ENCODE data around the gene CYB561A3. TPM values are rescaled to one million over a fixed set of nuclear protein-coding genes. Genes with fewer than 3 reads are reported as not detected.

CYB561A3 gene
- total RNA-seq, 1 donor from 2014 or later = 38.1 TPM

DNA sequence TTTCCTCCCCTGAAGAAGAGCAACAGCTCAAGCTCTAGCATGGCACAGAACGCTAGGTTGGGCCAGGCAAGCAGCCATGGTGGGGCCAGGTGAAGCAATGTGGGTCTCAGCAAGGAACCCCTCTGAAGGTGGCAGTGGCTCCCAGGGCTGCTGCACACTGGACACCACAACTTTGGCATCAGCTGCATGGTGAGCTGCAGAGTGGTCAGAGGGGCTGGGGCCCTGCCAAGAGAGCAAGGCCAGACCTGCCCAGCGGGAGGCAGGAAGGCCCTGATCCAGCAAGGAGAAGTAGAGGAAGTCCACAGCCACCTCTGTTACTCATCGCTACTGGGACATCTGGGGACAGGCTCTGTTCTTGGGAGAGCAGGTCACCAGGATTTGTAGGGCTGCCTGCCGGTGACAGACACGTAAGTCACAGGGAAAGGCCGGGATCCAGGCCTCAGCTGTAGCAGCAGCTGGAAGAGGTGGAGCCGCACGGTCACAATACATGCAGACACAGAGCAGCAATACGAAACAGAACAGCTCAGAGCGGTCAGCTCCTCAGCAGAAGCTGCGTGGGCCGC, 12.4 kb downstream of the CYB561A3 start:
- Mint-ChIP-seq H3K9me3 (no peaks in the 10 kb centered on the region), H3K27me3 (ENCODE audit: insufficient read depth) (no peaks in the 10 kb centered on the region), H3K36me3 (ENCODE audit: low read depth) (peaks cover 22% of the 10 kb centered on the region), H3K4me1 (ENCODE audit: low read depth) (no peaks in the 10 kb centered on the region), H3K27ac (no peak overlapping the region), H3K4me3 (no peak overlapping the region)
- intact Hi-C loops (cut with micrococcal nuclease) = no loop called here
- DNase-seq (ENCODE audit: low spot score) = no peak

DNA sequence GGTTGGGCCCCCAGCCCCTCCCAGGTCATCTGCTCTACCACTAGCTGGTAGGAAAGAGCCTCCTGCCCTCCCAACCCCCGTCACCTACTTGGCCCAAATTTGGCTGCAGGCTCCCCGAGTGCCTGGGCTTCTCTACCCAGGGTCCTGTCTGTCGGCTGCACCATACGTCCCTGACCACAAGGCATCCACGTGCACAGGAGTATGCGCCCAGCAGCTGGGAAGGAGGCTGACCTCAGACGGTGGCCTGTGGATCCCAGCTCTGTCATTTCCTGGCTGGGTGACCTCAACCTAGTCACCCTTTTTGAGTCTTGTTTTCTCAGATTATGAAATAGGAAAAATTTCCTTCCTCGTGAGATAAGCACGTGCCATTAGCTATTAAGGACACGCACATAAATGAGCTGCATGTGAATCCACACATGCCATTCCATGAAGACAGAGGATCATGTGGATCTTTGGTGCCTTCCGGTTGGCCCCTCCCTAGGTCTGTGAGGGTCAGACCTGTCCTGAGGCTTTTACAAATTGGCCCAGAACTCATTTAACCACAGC, 13.7 kb downstream of the CYB561A3 start:
- Mint-ChIP-seq H3K4me3 (no peak overlapping the region), H3K9me3 (no peaks in the 10 kb centered on the region), H3K36me3 (ENCODE audit: low read depth) (peaks cover 14% of the 10 kb centered on the region), H3K27ac (no peak overlapping the region), H3K27me3 (ENCODE audit: insufficient read depth) (no peaks in the 10 kb centered on the region), H3K4me1 (ENCODE audit: low read depth) (no peaks in the 10 kb centered on the region)
- DNase-seq (ENCODE audit: low spot score) = no peak
- intact Hi-C loops (cut with micrococcal nuclease) = no loop called here

DNA sequence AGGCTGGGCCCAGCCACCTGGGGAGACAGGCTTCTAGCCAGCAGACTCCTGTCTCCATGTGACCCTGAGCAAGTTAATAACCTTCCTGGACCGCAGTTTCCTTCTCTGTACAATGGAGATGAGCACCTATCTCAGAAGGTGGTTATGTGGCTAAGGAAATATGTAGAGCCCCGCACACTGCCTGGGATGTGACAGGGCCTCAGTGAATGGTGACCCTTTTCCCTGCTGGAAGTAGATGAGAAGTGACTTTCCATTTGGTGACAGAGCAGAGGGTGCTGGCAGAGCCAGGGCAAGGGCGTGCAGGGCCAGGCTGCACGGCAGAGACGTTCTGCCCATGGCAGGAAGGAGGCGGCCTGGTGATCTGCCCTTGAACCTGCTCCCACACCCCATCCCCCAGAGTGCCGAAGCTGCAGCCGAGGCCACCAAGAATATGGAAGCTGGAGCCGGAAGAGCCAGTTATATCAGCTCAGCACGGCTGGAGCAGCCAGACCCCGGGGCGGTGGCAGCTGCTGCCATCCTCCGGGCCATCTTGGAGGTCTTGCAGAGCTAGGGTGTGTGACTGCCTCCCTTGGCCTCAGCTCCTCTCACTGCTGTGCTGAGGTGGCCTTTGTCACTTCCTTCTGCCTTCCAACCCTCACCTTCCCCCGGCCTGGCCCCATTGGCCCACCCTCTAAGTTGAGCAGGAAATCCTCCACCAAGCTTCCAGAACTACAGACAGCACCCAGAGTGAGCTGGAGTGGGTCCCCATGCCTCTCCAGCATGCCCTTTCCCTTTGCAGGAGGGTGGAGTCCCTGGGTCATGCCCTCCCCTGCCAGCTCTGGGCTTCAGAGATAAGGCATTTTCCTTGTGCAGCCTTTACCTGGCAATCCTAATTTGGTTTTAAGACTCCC, 15.5 kb downstream of the CYB561A3 start:
- Mint-ChIP-seq H3K27ac (no peak overlapping the region), H3K4me3 (no peak overlapping the region), H3K4me1 (ENCODE audit: low read depth) (no peaks in the 10 kb centered on the region), H3K9me3 (no peaks in the 10 kb centered on the region), H3K36me3 (ENCODE audit: low read depth) (peaks cover 8% of the 10 kb centered on the region), H3K27me3 (ENCODE audit: insufficient read depth) (no peaks in the 10 kb centered on the region)
- no peak for DNase-seq (ENCODE audit: low spot score)
- intact Hi-C loops (cut with micrococcal nuclease) = no loop called here

DNA sequence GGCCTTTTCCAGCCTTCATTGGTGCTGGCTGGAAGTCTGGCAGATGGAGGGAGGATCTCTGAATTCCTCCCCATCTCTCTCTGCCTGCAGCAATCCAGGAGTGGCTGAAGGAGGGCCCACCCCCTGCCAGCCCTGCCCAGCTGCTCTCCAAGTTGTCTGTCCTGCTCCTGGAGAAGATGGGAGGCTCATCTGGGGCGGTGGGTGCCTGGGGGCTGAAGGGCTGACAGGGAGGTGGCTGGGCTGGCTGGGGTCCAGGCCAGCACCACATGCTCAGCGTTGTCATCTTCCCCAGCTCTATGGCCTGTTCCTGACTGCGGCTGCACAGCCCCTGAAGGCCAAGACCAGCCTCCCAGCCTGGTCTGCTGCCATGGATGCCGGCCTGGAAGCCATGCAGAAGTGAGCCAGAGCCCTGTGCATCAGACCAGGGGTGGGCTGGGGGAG, 16.5 kb downstream of the CYB561A3 start:
- Mint-ChIP-seq H3K4me3 (no peak overlapping the region), H3K36me3 (ENCODE audit: low read depth) (peaks cover 8% of the 10 kb centered on the region), H3K27ac (no peak overlapping the region), H3K4me1 (ENCODE audit: low read depth) (no peaks in the 10 kb centered on the region), H3K27me3 (ENCODE audit: insufficient read depth) (no peaks in the 10 kb centered on the region), H3K9me3 (no peaks in the 10 kb centered on the region)
- DNase-seq (ENCODE audit: low spot score) = no peak
- intact Hi-C loops (cut with micrococcal nuclease) = no loop called here

DNA sequence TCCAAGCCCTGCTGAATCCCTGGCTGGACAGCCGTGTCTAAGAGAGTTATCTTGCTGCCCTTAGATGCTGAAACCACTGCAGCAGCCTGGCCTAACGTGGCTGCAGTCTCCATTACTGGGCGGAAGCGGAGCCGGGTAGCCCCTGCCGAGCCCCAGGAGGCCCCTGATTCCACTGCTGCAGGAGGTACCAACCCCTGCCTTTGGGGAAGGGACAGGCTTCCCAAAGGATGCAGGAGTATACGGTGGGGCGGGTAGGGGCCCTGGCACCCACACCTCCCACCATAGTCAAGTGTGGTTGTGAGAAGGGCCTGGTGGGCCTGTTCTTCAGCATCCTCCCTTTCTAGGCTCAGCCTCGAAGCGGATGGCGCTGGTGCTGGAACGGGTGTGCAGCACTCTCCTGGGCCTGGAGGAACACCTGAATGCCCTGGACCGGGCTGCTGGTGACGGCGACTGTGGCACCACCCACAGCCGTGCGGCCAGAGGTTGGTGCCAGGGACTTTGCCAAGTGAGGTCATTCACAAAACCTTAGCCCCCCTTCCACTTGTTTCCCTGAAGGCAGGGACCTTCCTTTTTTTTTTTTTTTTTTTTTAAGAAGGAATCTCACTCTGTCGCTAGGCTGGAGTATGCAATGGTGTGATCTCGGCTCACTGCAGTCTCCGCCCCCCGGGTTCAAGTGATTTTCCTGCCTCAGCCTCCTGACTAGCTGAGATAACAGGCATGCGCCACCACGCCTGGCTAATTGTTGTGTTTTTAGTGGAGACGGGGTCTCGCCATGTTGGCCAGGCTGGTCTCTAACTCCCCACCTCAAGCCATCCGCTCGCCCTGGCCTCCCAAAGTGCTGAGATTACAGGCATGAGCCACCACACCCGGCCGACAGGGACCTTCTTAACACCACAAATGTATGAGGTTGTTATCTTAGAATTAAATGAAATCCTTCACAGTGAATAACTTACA, 17.6 kb downstream of the CYB561A3 start:
- H3K36me3 Mint-ChIP-seq (ENCODE audit: low read depth) = peaks cover 3% of the 10 kb centered on the region
- no peak overlapping the region for H3K4me3 Mint-ChIP-seq
- no peaks in the 10 kb centered on the region for H3K4me1 Mint-ChIP-seq (ENCODE audit: low read depth)
- H3K27me3 Mint-ChIP-seq (ENCODE audit: insufficient read depth) = no peaks in the 10 kb centered on the region
- no peaks in the 10 kb centered on the region for H3K9me3 Mint-ChIP-seq
- intact Hi-C loops (cut with micrococcal nuclease) = no loop called here
- no peak overlapping the region for H3K27ac Mint-ChIP-seq
- no peak for DNase-seq (ENCODE audit: low spot score)

DNA sequence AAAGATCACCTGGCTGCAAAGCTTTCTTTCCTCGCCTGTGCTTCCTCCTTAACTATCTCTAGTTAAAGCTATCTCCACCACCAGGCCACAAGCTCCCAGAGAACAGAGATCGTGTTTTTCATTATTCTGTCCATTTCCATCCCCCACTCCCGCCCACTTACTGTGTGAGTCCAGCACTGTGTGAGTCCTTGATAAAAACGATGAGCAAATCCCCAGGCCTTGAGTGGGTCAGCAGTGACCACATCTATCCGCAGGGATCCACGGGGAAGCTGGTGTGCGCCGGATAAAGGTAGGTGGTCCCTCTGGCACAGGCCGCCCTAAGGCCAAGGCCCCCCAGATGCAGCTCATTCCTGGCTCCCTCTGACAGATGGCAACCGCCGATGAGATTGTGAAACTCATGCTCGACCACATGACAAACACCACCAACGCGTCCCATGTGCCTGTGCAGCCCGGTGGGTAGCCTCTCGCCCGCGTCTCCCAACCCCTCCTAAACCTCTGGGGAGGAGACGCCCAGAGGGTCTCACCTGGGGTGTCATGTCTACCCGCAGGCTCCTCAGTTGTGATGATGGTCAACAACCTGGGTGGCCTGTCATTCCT, 19.4 kb downstream of the CYB561A3 start:
- Mint-ChIP-seq H3K9me3 (no peaks in the 10 kb centered on the region), H3K36me3 (ENCODE audit: low read depth) (peaks cover 3% of the 10 kb centered on the region)

DNA sequence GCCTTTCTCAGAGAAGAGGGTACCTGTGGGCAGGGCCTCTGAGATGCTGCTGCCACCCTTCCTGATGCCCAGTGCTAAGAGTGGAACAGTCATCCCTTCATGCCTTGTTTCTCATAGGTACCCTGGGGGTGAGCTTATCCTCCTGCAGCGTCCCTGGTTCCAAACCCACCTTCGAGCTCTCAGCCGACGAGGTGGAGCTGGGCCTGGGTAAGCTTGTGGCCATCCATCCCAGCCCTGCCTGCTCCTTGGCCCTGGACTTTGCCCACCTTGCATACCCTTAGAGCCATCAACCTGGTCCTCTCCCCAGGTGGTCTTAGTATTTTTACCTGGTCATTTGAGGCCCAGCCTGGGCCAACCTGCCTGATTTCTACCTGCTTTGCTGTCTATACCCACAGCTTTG, 20.0 kb downstream of the CYB561A3 start:
- intact Hi-C loops (cut with micrococcal nuclease) = no loop called here
- H3K4me1 Mint-ChIP-seq (ENCODE audit: low read depth) = no peaks in the 10 kb centered on the region
- no peaks in the 10 kb centered on the region for H3K9me3 Mint-ChIP-seq
- H3K36me3 Mint-ChIP-seq (ENCODE audit: low read depth) = peaks cover 3% of the 10 kb centered on the region
- H3K27me3 Mint-ChIP-seq (ENCODE audit: insufficient read depth) = no peaks in the 10 kb centered on the region
- no peak for DNase-seq (ENCODE audit: low spot score)
- H3K4me3 Mint-ChIP-seq = no peak overlapping the region
- no peak overlapping the region for H3K27ac Mint-ChIP-seq

More for the DNA sequence above, 19.4 kb downstream of the CYB561A3 start:
- no peaks in the 10 kb centered on the region for H3K4me1 Mint-ChIP-seq (ENCODE audit: low read depth)
- H3K27me3 Mint-ChIP-seq (ENCODE audit: insufficient read depth) = no peaks in the 10 kb centered on the region
- no peak overlapping the region for H3K4me3 Mint-ChIP-seq
- no peak for DNase-seq (ENCODE audit: low spot score)
- H3K27ac Mint-ChIP-seq = no peak overlapping the region
- intact Hi-C loops (cut with micrococcal nuclease) = no loop called here

DNA sequence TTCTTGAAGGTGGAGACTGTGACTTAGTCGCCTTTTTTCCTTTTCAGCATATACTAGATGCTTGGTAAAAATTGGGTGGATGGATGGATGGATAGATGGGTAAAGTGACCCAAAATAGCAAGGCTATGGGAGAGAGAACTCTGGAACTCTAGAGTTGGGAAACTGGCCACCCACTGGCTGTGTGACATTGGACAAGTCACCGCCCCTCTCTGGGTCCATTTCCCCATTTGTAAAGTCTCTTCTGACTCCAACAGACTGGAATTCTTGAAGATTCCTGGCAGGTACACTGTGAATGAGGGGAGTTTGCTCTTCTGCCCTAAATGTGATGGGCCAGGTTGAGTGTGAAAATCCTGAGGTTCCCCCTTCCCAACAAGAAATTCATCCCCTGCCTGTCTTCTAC, 20.7 kb downstream of the CYB561A3 start:
- H3K27ac Mint-ChIP-seq = no peak overlapping the region
- intact Hi-C loops (cut with micrococcal nuclease) = no loop called here
- H3K27me3 Mint-ChIP-seq (ENCODE audit: insufficient read depth) = no peaks in the 10 kb centered on the region
- no peak for DNase-seq (ENCODE audit: low spot score)
- peaks cover 3% of the 10 kb centered on the region for H3K36me3 Mint-ChIP-seq (ENCODE audit: low read depth)
- no peak overlapping the region for H3K4me3 Mint-ChIP-seq
- H3K9me3 Mint-ChIP-seq = no peaks in the 10 kb centered on the region
- H3K4me1 Mint-ChIP-seq (ENCODE audit: low read depth) = peaks cover 6% of the 10 kb centered on the region

DNA sequence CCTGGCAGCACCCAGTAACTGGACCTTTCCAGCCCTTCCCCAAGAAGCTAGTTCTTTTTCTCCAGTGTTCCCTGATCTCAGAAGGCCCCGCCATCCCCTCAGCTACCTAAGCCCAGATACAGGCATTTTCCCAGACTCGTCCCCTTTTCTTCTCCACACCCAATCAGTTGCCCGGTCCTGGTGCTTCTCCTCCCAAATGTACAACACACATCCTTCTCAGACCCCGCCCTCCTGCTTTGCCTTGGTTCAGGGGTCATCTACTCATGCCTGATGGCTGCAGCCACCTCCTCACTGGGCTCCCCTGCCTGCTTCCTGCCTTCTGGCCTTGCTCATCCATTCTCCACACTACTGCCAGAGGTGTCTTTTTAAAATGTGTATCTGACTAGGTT, 22.2 kb downstream of the CYB561A3 start:
- intact Hi-C loops (cut with micrococcal nuclease) = loop anchor here (10.0 kb wide), 2 partner anchors 85 to 175 kb away; no protein-coding TSS in a partner anchor
- no peak overlapping the region for H3K4me3 Mint-ChIP-seq
- no peaks in the 10 kb centered on the region for H3K36me3 Mint-ChIP-seq (ENCODE audit: low read depth)
- no peak for DNase-seq (ENCODE audit: low spot score)
- no peaks in the 10 kb centered on the region for H3K27me3 Mint-ChIP-seq (ENCODE audit: insufficient read depth)
- H3K9me3 Mint-ChIP-seq = no peaks in the 10 kb centered on the region
- no peak overlapping the region for H3K27ac Mint-ChIP-seq
- H3K4me1 Mint-ChIP-seq (ENCODE audit: low read depth) = peaks cover 14% of the 10 kb centered on the region

DNA sequence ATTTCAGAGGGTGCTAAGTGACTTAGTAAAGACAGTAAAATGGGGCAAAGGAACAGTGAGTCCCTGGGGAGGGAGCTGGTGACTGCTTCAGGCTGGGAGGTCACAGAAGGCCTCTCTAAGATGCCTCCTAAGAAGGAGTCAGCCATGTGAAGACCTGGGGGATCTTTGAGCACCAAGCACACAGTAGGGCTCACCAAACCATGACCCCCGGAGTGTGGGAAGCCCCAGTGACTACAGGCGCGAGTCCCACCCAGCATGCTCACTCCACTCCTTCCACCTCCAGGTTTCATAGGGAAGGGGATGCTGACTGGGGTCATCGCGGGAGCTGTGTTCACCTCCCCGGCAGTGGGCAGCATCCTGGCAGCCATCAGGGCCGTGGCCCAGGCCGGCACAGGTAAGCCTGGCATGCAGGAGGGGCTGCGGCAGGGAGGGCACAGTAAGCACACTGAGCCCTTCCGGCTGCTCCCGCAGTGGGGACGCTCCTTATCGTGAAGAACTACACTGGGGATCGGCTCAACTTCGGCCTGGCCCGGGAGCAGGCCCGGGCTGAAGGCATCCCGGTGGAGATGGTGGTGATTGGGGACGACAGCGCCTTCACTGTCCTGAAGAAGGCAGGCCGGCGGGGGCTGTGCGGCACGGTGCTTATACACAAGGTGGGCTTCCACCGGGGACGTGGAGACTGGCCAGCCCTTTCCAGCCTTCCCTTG, 22.7 kb downstream of the CYB561A3 start:
- H3K4me3 Mint-ChIP-seq = no peak overlapping the region
- no peaks in the 10 kb centered on the region for H3K27me3 Mint-ChIP-seq (ENCODE audit: insufficient read depth)
- H3K36me3 Mint-ChIP-seq (ENCODE audit: low read depth) = no peaks in the 10 kb centered on the region
- no peak overlapping the region for H3K27ac Mint-ChIP-seq
- intact Hi-C loops (cut with micrococcal nuclease) = loop anchor here (10.0 kb wide), 2 partner anchors 84 to 176 kb away; no protein-coding TSS in a partner anchor
- peaks cover 20% of the 10 kb centered on the region for H3K4me1 Mint-ChIP-seq (ENCODE audit: low read depth)
- H3K9me3 Mint-ChIP-seq = no peaks in the 10 kb centered on the region
- DNase-seq (ENCODE audit: low spot score) = no peak

DNA sequence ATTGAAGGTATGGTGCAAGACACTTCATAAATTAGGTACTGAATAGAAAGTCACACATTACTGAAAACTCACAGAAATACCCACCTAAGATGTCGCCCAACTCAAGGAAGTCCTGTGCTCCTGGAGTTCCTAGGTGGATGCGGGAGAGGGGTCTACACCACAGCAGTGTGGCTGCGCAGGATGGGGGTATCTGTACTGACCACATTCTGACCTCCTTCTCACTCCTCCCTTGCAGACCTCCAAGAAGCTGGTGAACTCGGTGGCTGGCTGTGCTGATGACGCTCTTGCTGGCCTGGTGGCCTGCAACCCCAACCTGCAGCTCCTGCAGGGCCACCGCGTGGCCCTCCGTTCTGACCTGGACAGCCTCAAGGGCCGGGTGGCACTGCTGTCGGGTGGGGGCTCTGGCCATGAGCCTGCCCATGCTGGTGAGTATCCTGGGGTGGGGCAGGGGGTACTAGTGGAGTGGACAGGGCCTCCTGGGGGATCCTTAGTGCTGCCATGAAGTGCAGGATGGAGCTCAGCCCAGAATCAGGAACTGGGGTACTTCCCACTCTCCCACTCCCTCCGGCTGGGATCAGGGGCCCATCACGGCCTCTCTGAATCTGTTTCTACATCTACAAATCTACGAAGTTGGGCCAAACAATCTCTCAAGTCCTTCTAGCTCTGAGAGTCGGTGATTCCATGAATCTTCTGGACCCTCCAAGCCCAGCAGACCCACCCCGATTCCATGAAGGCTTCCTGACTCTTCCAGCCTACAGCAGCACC, 23.8 kb downstream of the CYB561A3 start:
- Mint-ChIP-seq H3K36me3 (ENCODE audit: low read depth) (no peaks in the 10 kb centered on the region), H3K4me1 (ENCODE audit: low read depth) (peaks cover 27% of the 10 kb centered on the region), H3K27me3 (ENCODE audit: insufficient read depth) (no peaks in the 10 kb centered on the region), H3K27ac (no peak overlapping the region), H3K9me3 (no peaks in the 10 kb centered on the region), H3K4me3 (no peak overlapping the region)
- intact Hi-C loops (cut with micrococcal nuclease) = loop anchor here (10.0 kb wide), 2 partner anchors 83 to 177 kb away; no protein-coding TSS in a partner anchor
- DNase-seq (ENCODE audit: low spot score) = no peak
